CD14-positive monocyte (primary cell): Measurements from ENCODE around the gene ETFRF1. TPM values are rescaled to one million over a fixed set of nuclear protein-coding genes. Genes with fewer than 3 reads are reported as not detected.
A peak's percentile ranks its signal among the peaks of the same experiment; 100 is the strongest.

Source experiments
- DNase-seq, 3 donors: peaks; one replicate each; pipeline ENCODE4 v3.0.0-alpha.2; 2011 to 2022
- H2AFZ ChIP-seq: 2 replicates; pipeline ENCODE4 v1.6.0; 2012; ENCODE audit warnings: mild to moderate bottlenecking, low read depth, low read length, inconsistent platforms; ENCODE audit not compliant: insufficient read depth, poor library complexity, severe bottlenecking
- H3K27ac ChIP-seq, 2 donors: 1 replicate in 1 of 2; 2 replicates in 1 of 2; pipeline ENCODE4 v1.5.1; 2012 to 2013; ENCODE audit warnings: low read length in 2 of 2, control low read depth in 1 of 2, inconsistent platforms in 1 of 2, low read depth in 1 of 2, mild to moderate bottlenecking in 1 of 2
- H3K27me3 ChIP-seq, 2 donors: one replicate each; pipeline versions ENCODE4 v1.6.0 to v1.6.1; 2011 to 2013; ENCODE audit warnings: low read length in 2 of 2; ENCODE audit not compliant: control insufficient read depth in 2 of 2, insufficient read depth in 2 of 2
- H3K36me3 ChIP-seq, 2 donors: replicated peaks in 1 of 2; 1 replicate in 1 of 2; 2 replicates in 1 of 2; pipeline versions ENCODE4 v1.5.1 to v1.6.1; 2012 to 2013; ENCODE audit warnings: low read length in 2 of 2, control low read depth in 1 of 2, inconsistent platforms in 1 of 2, mild to moderate bottlenecking in 1 of 2; ENCODE audit not compliant: insufficient read depth in 2 of 2, control insufficient read depth in 1 of 2
- H3K4me1 ChIP-seq, 2 donors: 1 replicate in 1 of 2; 2 replicates in 1 of 2; pipeline versions ENCODE4 v1.5.1 to v1.6.1; 2012 to 2013; ENCODE audit warnings: low read length in 2 of 2, control low read depth in 1 of 2, inconsistent platforms in 1 of 2, mild to moderate bottlenecking in 1 of 2, moderate library complexity in 1 of 2; ENCODE audit not compliant: insufficient read depth in 2 of 2, control insufficient read depth in 1 of 2
- H3K4me2 ChIP-seq: replicated peaks from 2 replicates; pipeline ENCODE3; 2012; ENCODE audit warnings: low read length, moderate library complexity, mild to moderate bottlenecking; ENCODE audit not compliant: poor library complexity, severe bottlenecking; ENCODE audit errors: extremely low read depth
- H3K4me3 ChIP-seq, 3 experiments: fragments of 200-600 bp in 1 of 3; sonication (generic) in 1 of 3; replicated peaks in 1 of 3; 1 replicate in 2 of 3; 2 replicates in 1 of 3; pipeline ENCODE4 v1.5.1; 2011 to 2013; ENCODE audit warnings: low read length in 3 of 3, mild to moderate bottlenecking in 3 of 3, control low read depth in 2 of 3, low read depth in 2 of 3, inconsistent platforms in 1 of 3, moderate library complexity in 1 of 3
- H3K79me2 ChIP-seq: 2 replicates; pipeline ENCODE4 v1.6.0; 2012; ENCODE audit warnings: mild to moderate bottlenecking, control low read depth, inconsistent platforms, low read length, moderate library complexity; ENCODE audit not compliant: insufficient read depth
- H3K9ac ChIP-seq: 2 replicates; pipeline ENCODE4 v1.6.0; 2017; ENCODE audit warnings: low read length, mild to moderate bottlenecking; ENCODE audit not compliant: insufficient read depth, poor library complexity, severe bottlenecking
- H3K9me3 ChIP-seq, 2 donors: replicated peaks in 1 of 2; 1 replicate in 1 of 2; 2 replicates in 1 of 2; pipeline versions ENCODE4 v1.5.1 to v1.6.1; 2012 to 2013; ENCODE audit warnings: low read length in 2 of 2, control low read depth in 1 of 2; ENCODE audit not compliant: control insufficient read depth in 1 of 2, insufficient read depth in 1 of 2
- H4K20me1 ChIP-seq: 2 replicates; pipeline ENCODE4 v1.6.0; 2012; ENCODE audit warnings: mild to moderate bottlenecking, low read length, control low read depth, moderate library complexity; ENCODE audit not compliant: insufficient read depth
- H3K27ac Mint-ChIP-seq, 7 donors: one replicate each; pipeline ENCODE4 v1.8.0; 2020; ENCODE audit warnings: mild to moderate bottlenecking in 7 of 7, mixed read lengths in 7 of 7, moderate library complexity in 6 of 7, inconsistent platforms in 2 of 7
- H3K27me3 Mint-ChIP-seq, 3 donors: one replicate each; pipeline ENCODE4 v1.8.0; 2021 to 2022; ENCODE audit warnings: low read depth in 3 of 3, mild to moderate bottlenecking in 3 of 3, mixed read lengths in 3 of 3, moderate library complexity in 3 of 3, inconsistent platforms in 1 of 3
- H3K36me3 Mint-ChIP-seq, 2 donors: one replicate each; pipeline ENCODE4 v1.8.0; 2020; ENCODE audit warnings: mixed read lengths in 2 of 2, inconsistent platforms in 1 of 2, mild to moderate bottlenecking in 1 of 2
- H3K4me1 Mint-ChIP-seq: one replicate; pipeline ENCODE4 v1.8.0; 2020; ENCODE audit warnings: mild to moderate bottlenecking, mixed read lengths
- H3K4me3 Mint-ChIP-seq, 2 donors: one replicate each; pipeline ENCODE4 v1.8.0; 2020; ENCODE audit warnings: mild to moderate bottlenecking in 2 of 2, mixed read lengths in 2 of 2, moderate library complexity in 1 of 2
- H3K9me3 Mint-ChIP-seq, 7 donors: one replicate each; pipeline ENCODE4 v1.8.0; 2020 to 2022; ENCODE audit warnings: mixed read lengths in 7 of 7, mild to moderate bottlenecking in 6 of 7, moderate library complexity in 6 of 7, inconsistent platforms in 2 of 7
- CTCF ChIP-seq: fragments of 200-600 bp; IDR thresholded peaks from one replicate; pipeline ENCODE4 v1.8.0; 2022; ENCODE audit warnings: antibody characterized with exemption, mild to moderate bottlenecking
- WGBS: methylation state at CpG from one replicate; pipeline ENCODE4 v1.1.5; 2013; ENCODE audit warnings: missing lambda C conversion rate; ENCODE audit not compliant: insufficient coverage; 5-methylcytosine and 5-hydroxymethylcytosine counted together
- intact Hi-C, 2 donors: fragments of 100-400 bp; cut with micrococcal nuclease; formaldehyde crosslinking; loops; one replicate each; pipeline versions ENCODE4 v1.15.0 to v1.15.1; 2023
- polyA plus RNA-seq, 3 donors: library from polyadenylated mRNA; depleted of rRNA in 1 of 3; unstranded in 2 of 3; stranded (reverse) in 1 of 3; fragments of 300-500 nt in 2 of 3; fragments of >200 nt in 1 of 3; fragmentation: Illumina TruSeq in 2 of 3; gene quantifications; 1 replicate in 2 of 3; 2 replicates in 1 of 3; pipeline ENCODE4 v1.2.3, GENCODE V29; 2012 to 2021

Gene ETFRF1
- polyA plus RNA-seq, 3 donors: 9.8 to 28.9 (median 16.0) TPM

- no peak overlapping the region for H3K4me3 ChIP-seq
- no peak overlapping the region for H3K4me2 ChIP-seq
- no peaks in the 10 kb centered on the region for H4K20me1 ChIP-seq
- H3K4me1 ChIP-seq: peaks cover 5 to 6% of the 10 kb centered on the region in 2 donors
- no peak for DNase-seq
- H3K79me2 ChIP-seq: no peaks in the 10 kb centered on the region
- H3K4me1 Mint-ChIP-seq: peaks cover 8% of the 10 kb centered on the region
- H3K36me3 ChIP-seq: no peaks in the 10 kb centered on the region
- no peak overlapping the region for H3K4me3 Mint-ChIP-seq
- H3K27ac Mint-ChIP-seq: no peak overlapping the region
- no peaks in the 10 kb centered on the region for H3K27me3 ChIP-seq
- no peak overlapping the region for H3K9ac ChIP-seq
- no peaks in the 10 kb centered on the region for H3K9me3 Mint-ChIP-seq
- peaks cover 0 to 1% (median 0%) of the 10 kb centered on the region in 3 donors for H3K27me3 Mint-ChIP-seq
- H2AFZ ChIP-seq: no peak overlapping the region
- no peak overlapping the region for H3K27ac ChIP-seq
- intact Hi-C loops: loop anchor here in 1 of 2 donors (10.0 kb wide), 1 partner anchor 55 kb away; no protein-coding TSS in a partner anchor
- H3K9me3 ChIP-seq: no peaks in the 10 kb centered on the region
- no peak for TF ChIP-seq CTCF
- no peaks in the 10 kb centered on the region for H3K36me3 Mint-ChIP-seq
These were observed 5.4 kb upstream of the ETFRF1 start for GRCh38 chr12:25189656-25190055.

GRCh38 chr12:25190793-25191192 lies 4.2 kb upstream of the ETFRF1 start:
- 98% methylated on average over 6 of the region's 6 CpGs for WGBS
- no peak for TF ChIP-seq CTCF
- intact Hi-C loops: loop anchor here in 1 of 2 donors (10.0 kb wide), 1 partner anchor 54 kb away; no protein-coding TSS in a partner anchor
- peaks cover 15% of the 10 kb centered on the region for H3K4me1 Mint-ChIP-seq
- Histone ChIP-seq H3K9me3 (no peaks in the 10 kb centered on the region), H4K20me1 (no peaks in the 10 kb centered on the region), H3K27me3 (no peaks in the 10 kb centered on the region), H3K79me2 (no peaks in the 10 kb centered on the region), H2AFZ (no peak overlapping the region), H3K4me1 (peaks cover 11 to 14% of the 10 kb centered on the region in 2 donors), H3K9ac (no peak overlapping the region), H3K36me3 (no peaks in the 10 kb centered on the region), H3K4me3 (no peak overlapping the region), H3K27ac (no peak overlapping the region), H3K4me2 (no peak overlapping the region)
- H3K27me3 Mint-ChIP-seq: peaks cover 0 to 2% (median 1%) of the 10 kb centered on the region in 3 donors
- no peak overlapping the region for H3K4me3 Mint-ChIP-seq
- DNase-seq: no peak
- no peaks in the 10 kb centered on the region for H3K36me3 Mint-ChIP-seq
- peak overlapping the region in 1 of 7 donors; percentile 82 for H3K27ac Mint-ChIP-seq
- peaks cover 0 to 1% (median 0%) of the 10 kb centered on the region in 7 donors for H3K9me3 Mint-ChIP-seq
